Stimulated activated CD4-positive, alpha-beta T cell treated with anti-CD3 and anti-CD28 coated beads, Interleukin-15, amount 100 ng/mL, for 1 hour (primary cell): ENCODE measurements around the gene PTBP3.
"Not testable (repeated sequence)": the region's sequence is repeated elsewhere in the genome, so short reads cannot be mapped to it uniquely, and the experiment has no call there.

Experiments used
- DNase-seq, 2 donors: peaks; one replicate each; pipeline ENCODE4 v3.0.0-alpha.2; 2020; ENCODE audit warnings: low read depth in 1 of 2, low spot score in 1 of 2

PTBP3 gene

DNA sequence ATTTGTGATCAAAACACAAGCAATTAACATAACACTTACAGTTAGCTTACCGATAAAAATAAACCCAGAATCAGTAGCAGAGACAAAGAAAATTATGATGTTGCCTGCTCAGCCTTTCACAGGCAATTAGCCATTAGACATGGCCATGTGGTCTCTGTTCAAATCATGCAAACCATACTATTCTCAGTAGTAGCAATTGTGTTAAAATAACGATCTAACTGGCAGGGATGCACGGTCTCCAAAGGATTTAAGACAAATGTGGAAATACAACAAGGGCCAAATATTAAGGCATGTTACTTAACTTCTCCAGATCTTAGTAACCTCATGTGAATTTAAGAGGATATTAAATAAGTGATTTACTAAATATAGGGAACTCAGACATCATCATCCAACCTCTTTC is 59.5 kb downstream of the PTBP3 start:
- DNase-seq: no peak

DNA sequence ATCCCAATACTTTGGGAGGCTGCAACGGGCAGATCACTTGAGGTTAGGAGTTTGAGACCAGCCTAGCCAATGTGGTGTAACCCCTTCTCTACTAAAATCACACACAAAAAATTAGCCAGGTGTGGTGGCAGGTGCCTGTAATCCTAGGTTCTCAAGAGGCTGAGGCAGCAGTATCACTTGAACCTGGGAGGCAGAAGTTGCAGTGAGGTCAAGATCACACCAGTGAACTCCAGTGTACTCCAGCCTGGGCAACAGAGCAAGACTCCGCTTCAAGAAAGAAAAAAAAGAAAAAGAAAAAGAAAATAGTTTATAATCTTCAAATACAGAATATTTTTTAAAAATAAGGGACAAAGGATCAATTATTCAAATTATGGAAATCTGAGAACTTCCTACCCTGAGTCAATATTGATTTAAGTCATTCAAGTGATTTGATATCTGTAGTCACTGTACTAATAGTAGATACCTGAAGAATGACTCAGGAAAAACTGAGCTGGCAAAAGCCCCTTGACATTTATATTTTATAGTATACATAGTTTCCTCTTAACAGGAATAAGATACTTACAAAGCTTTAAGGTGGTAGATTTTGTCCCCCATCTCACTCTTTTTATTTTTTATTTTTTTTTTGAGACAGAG is 61.8 kb downstream of the PTBP3 start:
- no peak for DNase-seq

DNA sequence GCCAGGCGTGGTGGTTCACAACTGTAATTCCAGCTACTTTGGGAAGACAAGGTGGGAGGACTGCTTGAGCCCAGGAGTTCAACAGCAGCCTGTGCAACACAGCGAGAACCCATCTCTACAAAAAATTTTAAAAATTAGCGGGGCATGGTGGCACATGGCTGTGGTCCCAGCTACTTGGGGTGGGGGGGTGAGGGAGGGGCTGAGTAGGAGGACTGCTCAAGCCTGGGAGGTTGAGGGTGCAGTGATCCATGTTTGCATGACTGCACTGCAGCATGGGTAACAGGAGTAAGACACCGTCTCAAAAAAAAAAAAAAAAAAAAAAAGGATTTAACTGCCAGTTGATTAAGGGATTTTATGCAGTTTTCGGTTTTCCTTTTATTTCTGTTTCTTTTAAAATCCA is 65.0 kb downstream of the PTBP3 start:
- no peak for DNase-seq

DNA sequence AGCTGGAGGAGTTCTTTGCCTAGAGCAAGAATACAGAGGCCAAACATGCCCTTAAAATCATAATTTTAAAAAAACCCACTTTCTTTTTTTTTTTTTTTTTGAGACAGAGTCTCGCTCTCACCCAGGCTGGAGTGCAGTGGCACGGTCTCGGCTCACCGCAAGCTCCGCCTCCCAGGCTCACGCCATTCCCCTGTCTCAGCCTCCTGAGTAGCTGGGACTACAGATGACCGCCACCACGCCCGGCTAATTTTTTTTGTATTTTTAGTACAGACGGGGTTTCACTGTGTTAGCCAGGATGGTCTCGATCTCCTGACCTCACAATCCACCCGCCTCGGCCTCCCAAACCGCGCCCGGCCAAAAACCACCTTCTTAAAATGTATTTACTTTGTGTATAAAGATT is 66.3 kb downstream of the PTBP3 start:
- DNase-seq: not testable (repeated sequence)

DNA sequence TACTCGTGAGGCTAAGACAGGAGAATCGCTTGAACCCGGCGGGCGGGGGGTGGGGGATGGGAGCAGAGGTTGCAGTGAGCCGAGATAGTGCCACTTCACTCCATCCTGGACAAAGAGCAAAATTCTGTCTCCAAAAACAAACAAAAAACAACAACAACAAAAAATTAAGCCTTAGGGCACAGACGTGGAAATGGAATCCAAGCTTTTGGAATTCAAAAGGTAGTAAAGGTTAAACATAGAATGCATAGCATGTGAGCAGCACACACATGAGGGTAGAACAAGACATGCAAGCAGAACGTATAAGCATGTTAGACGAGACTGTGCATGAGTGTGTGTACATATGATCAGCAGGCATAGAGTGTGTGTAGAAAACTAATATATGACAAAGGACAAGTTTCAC is 68.0 kb downstream of the PTBP3 start:
- DNase-seq: no peak

DNA sequence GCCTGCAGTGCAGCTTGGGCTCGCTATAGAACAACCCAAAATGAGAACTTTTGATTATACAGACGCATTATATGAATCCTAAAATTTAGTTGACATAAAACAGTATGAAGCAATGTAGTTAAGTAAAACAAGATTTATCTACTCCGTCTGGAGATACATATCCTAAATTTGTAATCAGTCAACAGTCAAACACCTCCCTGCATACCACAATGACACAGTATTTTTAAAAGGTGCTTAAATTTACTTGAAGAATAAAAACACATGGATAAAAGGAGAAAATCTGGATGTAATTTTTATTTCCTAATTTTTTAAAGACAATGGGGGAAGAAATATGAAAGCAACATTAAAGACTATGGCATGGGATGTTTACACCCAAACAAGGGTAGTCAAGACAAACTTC is 70.8 kb downstream of the PTBP3 start:
- no peak for DNase-seq

DNA sequence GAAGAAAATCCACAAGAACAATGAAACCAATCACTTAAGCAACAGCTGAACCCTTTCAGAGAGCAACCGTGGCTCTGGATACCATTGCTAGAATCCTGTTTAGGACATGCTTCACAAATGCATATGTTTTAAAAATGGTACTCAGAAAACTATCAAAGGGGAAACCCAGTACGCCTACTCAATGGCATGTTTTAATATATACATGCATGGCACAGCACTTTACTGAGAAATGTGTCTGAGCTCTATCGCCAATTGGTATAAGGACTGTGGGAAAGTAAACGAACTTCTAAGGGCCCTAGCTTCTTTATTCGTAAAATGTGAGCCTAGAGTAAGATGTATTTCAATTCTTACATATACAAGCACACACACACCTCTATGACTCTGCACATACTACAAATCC is 72.3 kb downstream of the PTBP3 start:
- DNase-seq: no peak

DNA sequence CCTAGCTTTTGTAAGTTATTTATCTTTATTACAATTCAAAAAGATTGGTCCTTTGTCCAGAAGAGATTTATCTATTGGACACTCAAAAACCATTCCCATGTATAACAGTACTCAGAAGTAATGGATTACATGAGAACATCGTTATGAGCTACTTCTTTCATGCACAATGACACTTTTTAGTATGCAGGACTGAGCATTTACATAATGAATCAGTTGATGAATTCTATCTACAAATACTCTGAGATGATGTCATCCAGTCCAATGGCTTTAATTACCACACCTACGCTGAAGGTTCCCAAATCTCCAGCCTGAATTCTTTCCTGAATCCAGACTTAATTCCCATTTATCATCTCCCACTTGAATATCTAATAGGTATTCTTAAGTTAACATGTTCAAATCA is 75.3 kb downstream of the PTBP3 start:
- DNase-seq: no peak

DNA sequence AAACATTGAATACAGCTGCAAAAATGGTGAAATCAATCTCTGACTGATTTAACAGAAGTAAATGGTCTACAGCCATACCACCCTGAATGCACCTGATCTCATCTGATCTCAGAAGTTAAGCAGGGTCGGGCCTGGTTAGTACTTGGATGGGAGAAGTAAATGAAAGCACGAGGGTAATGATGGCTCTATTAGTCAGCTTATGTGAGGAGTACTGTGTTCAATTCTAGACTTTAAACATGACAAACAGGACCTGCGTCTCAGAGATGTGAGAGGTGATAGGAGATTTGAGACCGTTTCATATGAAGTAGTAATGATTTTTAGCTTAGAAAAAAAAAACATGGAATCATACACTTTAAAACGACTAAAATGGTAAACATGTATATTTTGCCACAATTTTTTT is 81.2 kb downstream of the PTBP3 start:
- DNase-seq: no peak

DNA sequence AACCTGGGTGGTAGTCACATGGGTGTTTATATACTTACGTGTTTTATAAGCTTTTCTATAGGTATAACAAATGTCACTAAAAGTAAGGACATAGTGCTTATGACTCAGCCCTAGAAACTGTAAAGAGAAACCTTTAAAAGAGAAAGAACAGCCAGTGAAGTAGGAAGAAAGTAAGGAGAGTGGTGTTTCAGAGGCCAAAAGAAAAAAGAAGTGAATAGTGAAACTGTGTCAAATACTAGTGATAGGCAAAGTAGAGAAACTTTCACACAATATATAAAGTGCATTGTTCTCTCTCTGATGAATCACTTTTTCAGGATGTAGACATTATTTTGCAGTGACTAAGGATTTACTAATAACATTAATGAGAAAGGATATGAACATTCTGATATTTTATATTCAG is 84.1 kb downstream of the PTBP3 start:
- no peak for DNase-seq

DNA sequence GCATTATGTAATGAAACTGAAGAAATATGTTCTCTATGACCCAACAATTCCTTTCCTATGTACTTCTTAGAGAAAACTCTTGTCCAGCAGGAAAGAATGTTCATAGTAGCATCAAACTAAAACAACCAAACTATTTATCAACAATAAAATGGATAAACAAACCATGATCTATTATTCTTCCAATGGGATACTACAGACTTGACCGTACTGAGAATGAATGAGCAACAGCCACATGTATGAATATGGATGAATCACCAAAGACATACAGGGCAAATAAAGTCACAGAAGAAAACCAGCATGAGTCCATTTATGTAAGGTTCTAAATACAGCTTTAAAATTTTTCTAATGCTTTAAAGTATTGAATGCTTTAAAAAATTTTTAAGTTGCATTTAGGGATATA is 84.7 kb downstream of the PTBP3 start:
- no peak for DNase-seq

DNA sequence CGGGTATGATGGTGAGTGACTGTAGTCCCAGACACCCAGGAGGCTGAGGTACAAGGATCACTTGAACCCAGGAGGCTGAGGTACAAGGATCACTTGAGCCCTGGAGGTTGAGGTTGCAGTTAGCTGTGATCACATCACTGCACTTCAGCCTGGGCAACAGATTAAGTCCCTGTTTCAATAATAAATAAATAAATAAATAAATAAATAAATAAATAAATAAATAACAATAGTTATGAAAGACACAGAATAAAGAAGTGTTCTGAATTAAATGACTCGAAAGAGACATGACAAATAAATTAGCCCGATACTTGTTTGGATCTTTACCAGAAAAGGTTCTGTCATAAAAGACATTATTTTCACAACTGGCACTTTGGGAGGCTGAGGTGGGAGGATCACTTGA is 86.3 kb downstream of the PTBP3 start:
- no peak for DNase-seq

DNA sequence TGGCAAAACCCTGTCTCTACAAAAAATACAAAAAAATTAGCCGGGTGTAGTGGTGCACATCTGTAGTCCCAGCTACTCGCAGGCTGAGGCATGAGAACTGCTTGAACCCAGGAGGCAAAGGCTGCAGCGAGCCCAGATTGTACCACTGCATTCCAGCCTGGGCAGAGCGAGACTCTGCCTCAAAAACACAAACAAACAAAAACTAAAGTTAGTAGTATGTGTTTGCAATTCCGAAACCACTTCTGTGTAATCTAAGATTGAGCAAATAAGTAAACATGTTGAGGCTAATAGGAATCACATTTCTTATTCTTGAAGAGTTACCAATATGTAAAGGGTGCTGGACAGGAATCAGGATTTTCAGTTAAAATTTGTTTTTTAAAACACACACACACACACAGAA is 88.3 kb downstream of the PTBP3 start:
- DNase-seq: no peak

DNA sequence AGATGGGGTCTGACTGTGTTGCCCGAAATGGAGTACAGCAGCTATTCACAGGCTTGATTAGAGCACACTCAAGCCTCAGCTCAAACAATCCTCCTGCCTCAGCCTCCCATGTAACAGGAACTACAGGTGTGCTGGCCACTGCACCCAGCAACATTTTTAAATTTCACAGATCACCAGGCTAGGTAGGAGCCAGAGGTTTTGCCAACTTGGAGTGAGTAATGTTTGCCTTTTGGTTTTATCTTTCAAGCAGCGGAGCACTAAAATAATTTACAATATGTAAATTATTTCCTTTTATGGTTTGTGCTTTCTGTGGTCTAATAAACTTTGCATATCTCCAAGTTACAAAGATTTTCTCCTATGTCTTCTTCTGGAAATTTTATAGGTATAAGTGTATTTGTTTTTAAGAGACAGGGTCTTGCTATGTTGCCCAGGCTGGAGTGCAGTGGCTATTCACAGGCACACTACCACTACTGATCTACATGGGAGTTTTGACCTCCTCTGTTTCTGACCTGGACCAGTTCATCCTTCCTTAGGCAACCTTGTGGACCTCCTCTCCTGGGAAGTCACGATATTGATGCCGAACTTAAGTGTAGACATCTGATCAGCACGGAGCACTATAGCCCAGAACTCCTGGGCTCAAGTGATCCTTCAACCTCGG is 91.1 kb downstream of the PTBP3 start:
- DNase-seq: no peak

DNA sequence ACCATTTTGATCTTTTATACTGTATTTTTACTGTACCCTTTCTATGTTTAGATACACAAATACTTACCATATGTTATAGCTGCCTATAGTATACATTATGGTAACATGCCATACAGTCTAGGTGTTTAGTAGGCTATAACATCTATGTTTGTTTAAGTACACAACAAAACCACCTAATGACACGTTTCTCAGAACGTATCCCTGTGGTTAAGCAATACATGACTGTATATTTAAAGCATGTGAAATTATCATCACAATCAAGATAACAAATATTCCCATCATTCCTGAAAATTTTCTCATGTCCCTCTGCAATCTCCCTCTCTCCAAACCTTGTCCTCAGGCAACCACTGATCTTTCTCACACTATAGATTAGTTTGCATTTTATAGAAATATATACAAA is 91.9 kb downstream of the PTBP3 start:
- no peak for DNase-seq

DNA sequence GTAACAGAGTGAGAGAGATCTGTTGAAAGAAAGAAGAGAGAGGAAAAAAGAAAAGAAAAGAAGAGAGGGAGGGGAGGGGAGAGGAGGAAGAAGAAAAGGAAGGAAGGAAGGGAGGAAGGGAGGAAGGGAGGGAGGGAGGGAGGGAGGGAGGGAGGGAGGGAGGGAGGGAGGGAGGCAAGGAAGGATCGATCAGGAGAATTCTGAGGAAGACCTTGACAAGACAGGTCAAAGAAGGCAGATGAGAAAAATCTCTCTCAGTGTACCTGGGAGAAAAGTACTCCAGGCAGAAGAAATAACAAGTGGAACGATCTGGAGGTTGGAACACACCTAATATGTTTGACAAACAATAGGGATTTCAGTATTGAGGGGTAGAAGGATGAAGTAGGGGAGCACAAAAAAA is 93.7 kb downstream of the PTBP3 start:
- no peak for DNase-seq

DNA sequence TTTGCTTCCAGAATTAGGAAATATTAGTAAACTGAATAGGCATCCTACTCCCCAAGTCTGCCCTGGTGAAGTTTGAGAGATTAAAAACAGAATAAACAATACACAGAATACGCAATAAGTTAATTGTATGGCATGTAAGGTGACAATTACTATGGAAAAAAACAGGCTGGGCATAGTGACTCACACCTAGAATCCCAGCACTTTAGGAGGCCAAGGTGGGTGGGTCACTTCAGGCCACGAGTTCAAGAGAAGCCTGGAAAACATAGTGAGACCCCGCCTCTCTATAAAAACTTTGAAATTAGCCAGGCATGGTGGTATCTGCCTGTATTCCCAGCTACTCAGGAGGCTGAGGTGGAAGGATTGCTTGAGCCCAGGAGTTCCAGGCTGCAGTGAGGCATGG is 94.1 kb downstream of the PTBP3 start:
- no peak for DNase-seq

DNA sequence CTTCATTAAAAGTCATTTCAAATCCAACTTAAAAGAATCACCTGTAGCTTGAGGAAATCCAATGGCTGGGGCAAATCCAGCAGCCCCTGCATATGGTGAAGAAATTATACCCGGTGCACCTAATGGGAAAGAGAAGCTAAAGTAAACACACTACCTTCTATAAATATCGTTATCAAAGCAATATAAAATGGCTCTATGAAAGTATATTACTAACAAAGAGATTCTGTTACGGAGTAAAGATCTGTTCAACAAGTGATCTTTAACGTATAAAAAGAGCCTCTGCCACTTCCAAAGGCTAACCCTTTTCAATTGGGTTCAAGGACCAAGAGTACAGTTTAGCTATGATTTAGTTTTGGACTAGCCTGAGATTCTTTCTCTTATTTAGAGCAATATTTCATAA is 98.6 kb downstream of the PTBP3 start:
- no peak for DNase-seq

DNA sequence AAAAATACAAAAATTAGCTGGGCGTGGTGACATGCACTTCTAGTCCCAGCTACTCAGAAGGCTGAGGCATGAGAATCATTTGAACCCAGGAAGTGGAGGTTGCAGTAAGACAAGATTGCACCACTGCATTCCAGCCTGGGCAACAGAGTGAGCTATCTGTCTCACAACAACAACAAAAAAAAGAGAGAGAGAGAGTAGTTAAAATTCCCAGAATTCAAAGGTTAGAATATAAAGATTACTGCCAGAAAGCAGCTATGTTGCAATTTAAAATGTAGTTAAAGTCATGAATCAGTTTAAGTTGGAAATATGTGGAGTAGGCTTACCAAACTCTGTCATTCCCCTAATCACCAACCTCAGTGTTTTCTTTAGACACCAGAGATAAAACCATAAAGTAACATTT is 99.7 kb downstream of the PTBP3 start:
- DNase-seq: no peak

DNA sequence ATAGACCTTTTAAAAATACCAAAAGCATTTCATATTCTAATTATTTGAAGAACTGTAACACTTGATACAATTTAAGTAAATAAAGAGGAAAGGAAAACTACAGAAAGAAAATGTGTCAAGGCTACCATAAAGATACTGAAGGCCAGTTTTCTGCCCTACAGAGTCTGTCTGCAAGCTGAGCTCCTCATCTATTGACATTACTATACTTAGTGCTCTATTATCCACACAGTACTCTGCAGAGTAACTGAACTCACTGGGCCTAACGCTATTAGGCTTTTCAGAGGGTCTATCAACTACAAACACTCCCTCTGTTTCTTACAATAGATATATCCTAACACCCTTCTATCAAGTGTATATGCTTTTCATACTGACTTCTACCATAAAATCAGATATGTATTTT is 101.2 kb downstream of the PTBP3 start:
- DNase-seq: no peak

DNA sequence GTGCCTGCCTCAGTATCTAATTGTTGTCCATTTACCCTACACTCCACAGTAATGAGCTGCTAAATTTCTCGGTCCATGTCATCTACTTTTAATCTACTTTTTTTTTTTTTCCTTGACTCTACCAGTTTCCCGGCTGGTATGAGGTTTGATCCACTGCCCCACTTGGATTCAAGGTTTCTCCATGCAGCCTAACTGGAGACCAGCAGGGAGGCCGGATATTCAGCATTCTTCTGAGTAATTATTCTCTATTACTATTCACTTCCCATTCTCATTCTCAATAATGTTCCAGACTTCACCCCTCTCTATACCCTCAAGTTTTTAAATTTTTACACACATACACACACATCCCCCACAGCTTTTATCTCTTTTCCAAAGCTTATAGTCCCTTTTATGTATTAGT is 107.3 kb downstream of the PTBP3 start:
- no peak for DNase-seq

DNA sequence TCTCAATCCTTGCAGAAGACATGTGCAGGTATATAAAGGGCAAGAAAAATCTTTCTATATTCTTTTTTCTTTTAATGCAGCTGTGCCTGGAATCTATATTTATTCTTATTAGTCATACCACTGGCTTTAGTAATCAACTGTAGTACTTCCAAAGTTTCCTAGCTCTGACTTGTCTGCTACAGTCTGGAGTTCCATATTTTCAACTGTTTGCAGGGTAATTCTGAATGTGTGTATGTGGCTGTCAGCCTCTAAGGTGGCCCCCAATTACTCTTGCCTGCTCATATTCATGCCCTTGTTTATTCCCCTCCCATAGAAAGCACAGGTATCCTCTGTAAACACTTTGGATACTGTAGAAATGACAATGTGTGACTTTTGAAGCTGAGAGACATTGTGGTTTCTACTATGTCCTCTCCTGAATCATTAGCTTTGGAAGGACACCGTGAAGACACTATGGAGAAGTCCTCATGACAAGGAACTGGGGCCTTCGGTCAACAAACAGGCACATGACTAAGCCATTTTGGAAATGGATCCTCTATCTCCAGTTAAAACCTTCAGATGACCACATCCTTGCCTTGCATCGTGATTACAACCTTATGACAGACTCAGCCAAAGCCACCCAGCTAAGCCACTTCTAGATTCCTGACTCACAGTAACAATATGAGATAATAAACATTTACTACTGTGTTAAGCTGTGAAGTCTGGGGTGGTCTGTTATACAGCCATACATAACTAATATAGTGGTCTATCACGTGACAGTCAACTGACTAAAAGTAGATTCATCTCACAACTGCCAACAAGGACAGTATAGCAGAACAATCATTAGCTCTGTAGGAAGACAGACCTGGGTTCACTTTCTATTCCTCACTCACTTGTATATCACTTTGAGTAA is 108.8 kb downstream of the PTBP3 start:
- no peak for DNase-seq
